Measurements from ENCODE around the gene AFG1L.

DNA sequence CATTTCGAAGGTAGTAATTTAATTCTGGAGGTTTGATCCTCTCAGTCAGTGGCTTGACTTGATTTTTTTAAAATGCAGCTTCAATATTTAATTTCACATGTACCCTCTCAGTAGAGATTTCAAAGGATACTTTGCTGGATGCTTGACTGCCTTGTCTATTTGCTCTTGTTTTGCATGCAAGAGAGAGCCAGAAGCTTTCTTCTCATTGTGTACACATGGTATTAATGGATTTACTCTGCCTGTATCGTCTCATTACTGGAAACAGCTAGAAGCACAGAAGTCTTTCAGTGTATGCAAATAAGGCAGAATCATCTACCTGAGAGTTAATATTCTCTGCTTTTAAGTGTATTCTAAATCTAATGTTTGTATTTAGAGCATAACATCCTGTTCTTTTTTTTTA lies 181.5 kb downstream of the AFG1L start:
- TF ChIP-seq POLR2A (IDR thresholded peaks at IDR 0.05): no peak
- TF ChIP-seq, protein P1, sequence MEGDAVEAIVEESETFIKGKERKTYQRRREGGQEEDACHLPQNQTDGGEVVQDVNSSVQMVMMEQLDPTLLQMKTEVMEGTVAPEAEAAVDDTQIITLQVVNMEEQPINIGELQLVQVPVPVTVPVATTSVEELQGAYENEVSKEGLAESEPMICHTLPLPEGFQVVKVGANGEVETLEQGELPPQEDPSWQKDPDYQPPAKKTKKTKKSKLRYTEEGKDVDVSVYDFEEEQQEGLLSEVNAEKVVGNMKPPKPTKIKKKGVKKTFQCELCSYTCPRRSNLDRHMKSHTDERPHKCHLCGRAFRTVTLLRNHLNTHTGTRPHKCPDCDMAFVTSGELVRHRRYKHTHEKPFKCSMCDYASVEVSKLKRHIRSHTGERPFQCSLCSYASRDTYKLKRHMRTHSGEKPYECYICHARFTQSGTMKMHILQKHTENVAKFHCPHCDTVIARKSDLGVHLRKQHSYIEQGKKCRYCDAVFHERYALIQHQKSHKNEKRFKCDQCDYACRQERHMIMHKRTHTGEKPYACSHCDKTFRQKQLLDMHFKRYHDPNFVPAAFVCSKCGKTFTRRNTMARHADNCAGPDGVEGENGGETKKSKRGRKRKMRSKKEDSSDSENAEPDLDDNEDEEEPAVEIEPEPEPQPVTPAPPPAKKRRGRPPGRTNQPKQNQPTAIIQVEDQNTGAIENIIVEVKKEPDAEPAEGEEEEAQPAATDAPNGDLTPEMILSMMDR (IDR thresholded peaks at IDR 0.05): no peak

Data from adrenal gland (tissue), 5 donors.